Measurements from ENCODE around the gene KRAS. TPM values are rescaled to one million over a fixed set of nuclear protein-coding genes. Genes with fewer than 3 reads are reported as not detected.

The KRAS gene
- total and polyA plus RNA-seq, 8 donors, result 28.6 to 33.2 (median 30.5) TPM

GRCh38 chr12:25190793-25191192 lies 59.9 kb downstream of the KRAS start:
- Histone ChIP-seq H3K36me3 (no peaks in the 10 kb centered on the region), H3K27ac (no peak overlapping the region), H3K27me3 (no peaks in the 10 kb centered on the region), H3K4me3 (no peak overlapping the region), H3K9me3 (no peaks in the 10 kb centered on the region), H3K4me1 (peaks cover 5 to 9% of the 10 kb centered on the region in 2 donors)
- ATAC-seq, result no peak
- intact Hi-C loops (cut with DNase I), result no loop called here
- no peak for DNase-seq
- TF ChIP-seq, protein P1, sequence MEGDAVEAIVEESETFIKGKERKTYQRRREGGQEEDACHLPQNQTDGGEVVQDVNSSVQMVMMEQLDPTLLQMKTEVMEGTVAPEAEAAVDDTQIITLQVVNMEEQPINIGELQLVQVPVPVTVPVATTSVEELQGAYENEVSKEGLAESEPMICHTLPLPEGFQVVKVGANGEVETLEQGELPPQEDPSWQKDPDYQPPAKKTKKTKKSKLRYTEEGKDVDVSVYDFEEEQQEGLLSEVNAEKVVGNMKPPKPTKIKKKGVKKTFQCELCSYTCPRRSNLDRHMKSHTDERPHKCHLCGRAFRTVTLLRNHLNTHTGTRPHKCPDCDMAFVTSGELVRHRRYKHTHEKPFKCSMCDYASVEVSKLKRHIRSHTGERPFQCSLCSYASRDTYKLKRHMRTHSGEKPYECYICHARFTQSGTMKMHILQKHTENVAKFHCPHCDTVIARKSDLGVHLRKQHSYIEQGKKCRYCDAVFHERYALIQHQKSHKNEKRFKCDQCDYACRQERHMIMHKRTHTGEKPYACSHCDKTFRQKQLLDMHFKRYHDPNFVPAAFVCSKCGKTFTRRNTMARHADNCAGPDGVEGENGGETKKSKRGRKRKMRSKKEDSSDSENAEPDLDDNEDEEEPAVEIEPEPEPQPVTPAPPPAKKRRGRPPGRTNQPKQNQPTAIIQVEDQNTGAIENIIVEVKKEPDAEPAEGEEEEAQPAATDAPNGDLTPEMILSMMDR (IDR thresholded peaks at IDR 0.05), result no peak

DNA sequence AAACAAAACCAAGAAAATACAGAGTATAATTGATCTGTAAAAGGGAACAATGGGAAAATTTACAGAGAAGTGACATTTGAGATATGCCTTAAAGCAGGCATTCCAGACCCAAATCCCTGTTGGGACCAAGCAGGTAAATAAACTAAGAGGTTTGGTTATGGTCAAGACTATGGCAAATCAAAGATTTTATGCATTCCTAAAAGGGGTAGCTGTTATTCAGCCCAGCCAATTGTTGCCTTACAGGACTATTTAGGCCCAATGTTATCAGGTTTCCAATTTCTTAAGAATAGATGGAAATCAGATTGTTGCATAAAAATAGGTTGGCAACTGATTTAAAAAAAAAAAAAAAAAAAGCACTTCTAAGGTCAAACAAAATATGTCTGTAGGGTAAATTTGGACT lies 61.1 kb downstream of the KRAS start:
- DNase-seq (no peak), ATAC-seq (no peak)
- Histone ChIP-seq H3K9me3 (no peaks in the 10 kb centered on the region), H3K4me1 (peaks cover 3 to 7% of the 10 kb centered on the region in 2 donors), H3K27me3 (no peaks in the 10 kb centered on the region), H3K4me3 (no peak overlapping the region), H3K27ac (no peak overlapping the region), H3K36me3 (no peaks in the 10 kb centered on the region)
- intact Hi-C loops (cut with DNase I), result no loop called here
- TF ChIP-seq, protein P1 (IDR thresholded peaks at IDR 0.05), result no peak

DNA sequence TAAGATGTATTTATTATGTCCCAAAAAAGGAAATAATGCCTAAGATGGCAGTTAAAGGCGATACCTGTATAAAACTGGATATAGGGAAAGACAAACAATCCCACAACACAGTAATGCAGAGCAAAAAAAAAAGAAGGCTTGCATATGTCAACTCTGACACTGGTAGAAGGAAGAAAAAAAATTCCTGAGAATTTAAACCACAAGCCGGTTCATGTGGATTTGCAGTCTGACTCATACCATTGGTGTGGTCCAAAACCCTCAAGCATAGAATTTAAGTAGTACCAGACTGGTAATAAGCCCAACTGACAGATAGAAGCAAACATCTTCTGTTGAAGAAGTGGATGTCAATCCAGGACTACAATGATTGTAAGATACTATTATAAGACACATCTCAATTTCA lies 62.9 kb downstream of the KRAS start:
- peak; percentile 35 for ATAC-seq
- no peak for DNase-seq
- Histone ChIP-seq H3K9me3 (no peaks in the 10 kb centered on the region), H3K4me3 (no peak overlapping the region), H3K36me3 (no peaks in the 10 kb centered on the region), H3K27ac (no peak overlapping the region), H3K4me1 (no peaks in the 10 kb centered on the region), H3K27me3 (no peaks in the 10 kb centered on the region)
- TF ChIP-seq, protein P1 (IDR thresholded peaks at IDR 0.05), result no peak
- intact Hi-C loops (cut with DNase I), result no loop called here

GRCh38 chr12:25186788-25187402 lies 63.8 kb downstream of the KRAS start:
- H3K4me3 ChIP-seq, result no peak overlapping the region
- H3K27ac ChIP-seq, result no peak overlapping the region
- H3K9me3 ChIP-seq, result no peaks in the 10 kb centered on the region
- no peaks in the 10 kb centered on the region for H3K4me1 ChIP-seq
- H3K36me3 ChIP-seq, result no peaks in the 10 kb centered on the region
- intact Hi-C loops (cut with DNase I), result no loop called here
- DNase-seq, result no peak
- no peaks in the 10 kb centered on the region for H3K27me3 ChIP-seq
- TF ChIP-seq, protein P1 (IDR thresholded peaks at IDR 0.05), result no peak
- no peak for ATAC-seq

GRCh38 chr12:25186038-25186787 lies 64.5 kb downstream of the KRAS start:
- no peak overlapping the region for H3K27ac ChIP-seq
- no peak for DNase-seq
- no peaks in the 10 kb centered on the region for H3K4me1 ChIP-seq
- no peaks in the 10 kb centered on the region for H3K36me3 ChIP-seq
- no peak for ATAC-seq
- H3K9me3 ChIP-seq, result no peaks in the 10 kb centered on the region
- intact Hi-C loops (cut with DNase I), result no loop called here
- TF ChIP-seq, protein P1 (IDR thresholded peaks at IDR 0.05), result no peak
- no peaks in the 10 kb centered on the region for H3K27me3 ChIP-seq
- no peak overlapping the region for H3K4me3 ChIP-seq

All from left lung (tissue), 10 donors.